GM23248 (cell line): Measurements from ENCODE around the gene WDR19.

Experiments
- EZH2 ChIP-seq: fragments of 200-600 bp; sonication (generic); IDR thresholded peaks from 2 replicates; pipeline ENCODE4 v1.6.1; 2018; ENCODE audit warnings: antibody characterized with exemption, mild to moderate bottlenecking; ENCODE audit not compliant: insufficient read depth, poor library complexity, severe bottlenecking
- EZH2phosphoT487 ChIP-seq: fragments of 200-600 bp; sonication (generic); IDR thresholded peaks from 2 replicates; pipeline ENCODE4 v1.6.1; 2018; ENCODE audit warnings: antibody characterized with exemption, moderate library complexity, mild to moderate bottlenecking, low read depth; ENCODE audit not compliant: insufficient read depth

DNA sequence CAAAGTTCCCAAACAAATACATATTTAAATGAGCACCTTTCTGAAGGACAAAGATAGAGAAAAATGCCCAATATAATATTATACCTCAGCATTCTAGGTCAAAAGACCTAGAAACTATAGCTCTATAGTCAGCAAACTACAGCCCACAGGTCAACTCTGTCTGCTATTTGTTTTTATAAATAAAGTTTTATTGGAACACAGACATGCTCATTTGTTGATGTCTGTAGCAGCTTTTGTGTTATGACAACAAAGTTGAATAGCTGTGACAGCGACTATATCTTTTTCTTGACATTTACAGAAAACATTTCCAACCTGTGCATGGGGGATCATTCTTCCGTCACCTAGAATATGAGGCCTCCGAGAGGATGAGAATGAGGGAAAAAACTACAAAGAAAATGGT is 48.7 kb upstream of the WDR19 start:
- TF ChIP-seq EZH2phosphoT487 (no peak), EZH2 (no peak)
